GM08714 (cell line): ENCODE data around the gene CD37.
"Not testable (repeated sequence)": the region's sequence is repeated elsewhere in the genome, so short reads cannot be mapped to it uniquely, and the experiment has no call there.

Experiments used
- H3K4me3 ChIP-seq: fragments of 200-500 bp; sonication (Bioruptor generic); 2 replicates; pipeline ENCODE4 v1.5.1; 2014; ENCODE audit warnings: mild to moderate bottlenecking, low read length, inconsistent platforms
- ZNF274 ChIP-seq: IDR thresholded peaks from 2 replicates; pipeline ENCODE4 v1.6.1; 2012; ENCODE audit warnings: mild to moderate bottlenecking, low read depth, low read length

Gene CD37

DNA sequence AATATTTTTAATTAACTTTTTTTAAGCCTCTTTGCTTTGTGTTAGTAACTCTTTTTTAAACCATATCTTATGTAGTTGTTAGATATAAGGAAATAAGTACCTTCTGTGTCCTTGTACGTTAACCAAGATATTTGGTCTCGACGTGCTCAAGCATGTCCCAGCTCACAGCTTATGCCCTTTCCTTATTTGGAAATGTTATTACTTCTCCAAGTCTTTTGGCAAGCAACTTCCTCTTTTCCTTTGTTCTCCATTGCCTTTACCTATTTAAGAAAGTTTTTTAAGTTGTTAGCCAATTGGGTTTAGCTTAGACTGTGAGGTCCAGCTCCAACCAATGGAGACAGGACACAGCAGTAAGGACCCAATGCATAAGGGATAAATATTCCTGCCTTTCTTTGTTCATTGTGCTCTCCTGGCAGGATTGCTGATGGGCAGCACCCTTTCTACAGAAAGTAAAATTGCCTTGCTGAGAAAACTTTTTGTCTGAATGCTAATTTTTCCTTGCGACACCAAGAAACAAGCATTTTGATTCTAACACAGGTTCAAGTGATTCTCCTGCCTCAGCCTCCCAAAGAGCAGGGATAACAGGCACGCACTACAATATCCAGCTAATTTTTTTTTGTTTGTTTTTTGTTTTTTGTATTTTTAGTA lies 33.6 kb downstream of the CD37 start:
- H3K4me3 ChIP-seq: no peak overlapping the region

DNA sequence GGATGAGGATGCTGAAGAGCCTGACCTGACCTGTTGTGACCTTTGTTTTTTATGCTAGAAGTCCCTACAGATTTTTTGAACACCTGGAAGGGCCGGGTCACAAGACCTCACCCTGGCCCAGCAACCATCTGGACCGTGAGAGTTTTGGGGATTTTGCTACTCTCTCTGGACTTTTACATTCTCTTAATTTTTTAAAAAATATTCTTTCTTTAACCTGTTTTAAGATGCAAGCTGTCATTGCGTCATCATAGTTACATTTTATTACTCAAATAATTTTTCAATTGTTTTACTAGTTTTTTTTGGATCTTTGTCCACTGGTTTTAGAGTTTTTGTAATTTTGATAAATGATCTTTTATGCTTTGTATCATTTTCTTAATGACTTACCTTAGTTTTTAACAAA lies 36.0 kb downstream of the CD37 start:
- TF ChIP-seq ZNF274: no peak
- no peak overlapping the region for H3K4me3 ChIP-seq

More for the DNA sequence above, 33.6 kb downstream of the CD37 start:
- TF ChIP-seq ZNF274: no peak

DNA sequence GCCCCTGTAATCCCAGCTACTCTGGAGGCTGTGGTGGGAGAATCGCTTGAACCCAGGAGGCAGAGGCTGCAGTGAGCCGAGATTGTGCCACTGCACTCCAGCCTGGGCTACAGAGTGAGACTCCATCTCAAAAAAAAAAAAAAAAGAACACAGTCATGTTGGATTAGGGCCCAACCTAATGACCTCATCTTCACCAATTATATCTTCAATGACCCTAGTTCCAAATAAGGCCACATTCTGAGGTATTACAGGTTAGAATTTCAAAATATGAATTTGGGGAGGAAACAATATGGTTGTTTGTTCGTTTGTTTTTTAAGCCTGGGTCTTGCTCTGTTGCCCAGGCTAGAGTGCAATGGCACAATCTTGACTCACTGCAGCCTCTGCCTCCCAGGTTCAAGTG lies 38.0 kb downstream of the CD37 start:
- not testable (repeated sequence) for H3K4me3 ChIP-seq

DNA sequence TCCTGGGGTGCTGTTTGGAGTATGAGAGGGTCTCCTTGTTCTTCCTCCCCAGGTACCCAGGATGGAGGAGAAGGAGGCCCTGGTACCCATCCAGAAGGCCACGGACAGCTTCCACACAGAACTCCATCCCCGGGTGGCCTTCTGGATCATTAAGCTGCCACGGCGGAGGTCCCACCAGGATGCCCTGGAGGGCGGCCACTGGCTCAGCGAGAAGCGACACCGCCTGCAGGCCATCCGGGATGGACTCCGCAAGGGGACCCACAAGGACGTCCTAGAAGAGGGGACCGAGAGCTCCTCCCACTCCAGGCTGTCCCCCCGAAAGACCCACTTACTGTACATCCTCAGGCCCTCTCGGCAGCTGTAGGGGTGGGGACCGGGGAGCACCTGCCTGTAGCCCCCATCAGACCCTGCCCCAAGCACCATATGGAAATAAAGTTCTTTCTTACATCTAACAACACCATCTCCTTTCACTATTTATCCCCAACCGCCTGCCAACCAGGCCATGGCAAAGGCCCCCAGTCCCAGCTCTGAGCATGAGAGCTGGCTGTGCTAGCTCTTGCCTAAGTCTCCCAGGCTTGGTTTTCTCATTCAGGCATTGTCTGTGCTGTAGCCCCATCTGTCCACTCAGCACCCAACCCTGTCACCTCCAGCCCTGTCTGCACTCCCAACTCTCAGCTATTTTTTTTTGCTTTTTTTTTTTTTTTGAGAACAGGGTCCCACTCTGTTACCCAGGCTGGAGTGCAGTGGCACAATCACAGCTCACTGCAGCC lies 39.6 kb downstream of the CD37 start:
- no peak for TF ChIP-seq ZNF274
- no peak overlapping the region for H3K4me3 ChIP-seq

GRCh38 chr19:49378512-49378911 lies 43.3 kb downstream of the CD37 start:
- TF ChIP-seq ZNF274: no peak
- no peak overlapping the region for H3K4me3 ChIP-seq

DNA sequence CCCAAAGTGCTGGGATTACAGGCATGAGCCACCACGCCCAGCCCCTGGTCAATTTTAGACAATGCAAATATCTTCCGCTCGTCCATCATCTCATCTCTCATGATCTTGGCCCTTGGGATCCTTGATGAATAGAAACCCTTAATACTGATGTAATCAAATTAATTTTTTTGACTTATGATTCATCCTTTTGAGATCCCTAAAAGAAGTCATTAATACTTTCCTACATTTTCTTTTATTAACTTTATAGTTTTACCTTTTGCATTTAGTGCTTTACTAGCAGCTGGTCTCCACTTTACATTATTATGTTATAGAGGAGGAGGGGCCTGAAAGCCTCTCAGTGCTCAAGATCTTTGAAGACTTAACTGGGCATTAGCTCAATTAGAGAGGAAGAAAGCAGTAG lies 45.2 kb downstream of the CD37 start:
- no peak for TF ChIP-seq ZNF274
- no peak overlapping the region for H3K4me3 ChIP-seq

DNA sequence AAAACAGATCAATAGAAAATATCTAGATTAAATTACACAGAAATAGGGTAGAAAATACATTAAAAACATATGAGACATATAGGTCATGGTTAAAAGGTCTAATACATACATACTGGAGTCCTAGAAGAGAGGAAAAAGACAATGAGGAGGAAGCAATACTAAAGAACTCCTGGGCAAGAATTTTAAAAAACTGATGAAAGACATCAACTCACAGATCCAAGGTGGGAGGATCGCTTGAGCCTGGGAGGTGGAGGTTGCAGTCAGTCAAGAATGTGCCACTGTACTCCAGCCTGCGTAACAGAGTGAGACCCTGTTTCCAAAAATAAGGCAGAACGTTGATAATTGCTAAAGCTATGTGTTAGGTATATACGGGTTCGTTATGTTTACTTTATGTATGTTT lies 47.4 kb downstream of the CD37 start:
- no peak overlapping the region for H3K4me3 ChIP-seq
- no peak for TF ChIP-seq ZNF274

GRCh38 chr19:49383599-49383998 lies 48.4 kb downstream of the CD37 start:
- no peak for TF ChIP-seq ZNF274
- H3K4me3 ChIP-seq: no peak overlapping the region

DNA sequence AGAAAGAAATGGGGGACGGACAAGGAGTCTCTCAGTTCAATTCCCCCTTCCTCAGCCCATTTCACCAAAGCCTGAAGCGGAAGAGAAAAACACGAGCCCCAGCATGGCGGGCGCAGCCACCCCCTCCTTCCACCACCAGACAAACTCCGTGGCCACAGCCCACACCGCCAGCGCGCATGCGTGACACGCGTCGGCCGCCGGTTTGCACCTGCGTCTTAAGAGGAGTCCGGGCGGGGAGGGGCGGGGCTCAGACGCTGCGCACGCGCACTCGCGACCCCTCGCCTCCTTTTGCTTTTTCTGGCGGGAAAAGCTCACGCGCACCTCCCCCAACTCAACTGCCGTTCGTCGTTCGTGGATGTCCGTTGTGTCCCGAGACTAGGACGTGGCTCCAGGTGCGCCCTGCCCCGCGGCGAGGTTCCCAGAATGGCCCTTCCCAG lies 52.7 kb downstream of the CD37 start, which contains the start of gene KASH5:
KASH5 (plus strand) TSS at position 314 of the 437 bp plus-strand sequence. CDS start 2,635 bp downstream, outside the sequence.
- no peak for TF ChIP-seq ZNF274
- H3K4me3 ChIP-seq: peak within 1 kb of the TSS; percentile 23; the same call in 1 of the 2 replicates

DNA sequence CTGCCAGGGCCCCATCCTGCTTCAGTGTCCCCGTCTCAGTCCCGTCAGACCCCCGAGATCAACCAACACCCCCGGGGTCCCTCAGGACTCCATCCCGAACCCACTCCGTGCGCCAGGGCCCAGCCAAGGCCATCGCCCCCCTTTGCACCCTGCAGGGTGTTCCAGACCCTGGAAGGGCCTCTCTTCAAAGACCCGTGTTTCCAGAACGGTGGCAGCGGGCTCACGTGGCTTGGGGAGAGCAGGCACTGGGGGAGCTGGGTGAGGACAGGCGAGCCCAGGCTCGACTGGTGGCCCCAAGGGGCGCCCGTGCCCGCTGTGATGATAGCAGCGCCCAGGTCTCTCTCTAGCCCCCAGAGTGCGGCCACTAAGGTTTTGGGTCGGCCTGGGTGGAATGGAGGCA lies 54.2 kb downstream of the CD37 start:
- H3K4me3 ChIP-seq: no peak overlapping the region
- TF ChIP-seq ZNF274: no peak
